GM19395 (cell line): ENCODE results near the gene ROBO1.

Source experiments
- ATAC-seq: cut with Tn5 transposase; IDR thresholded peaks from one replicate; pipeline ENCODE4 v1.9.1; 2021; ENCODE audit warnings: mild to moderate bottlenecking, moderate library complexity; ENCODE audit not compliant: unreplicated experiment

Gene ROBO1

GRCh38 chr3:78993375-78993774 lies 774.4 kb downstream of the ROBO1 start:
- ATAC-seq = no peak

GRCh38 chr3:78992830-78993229 lies 775.0 kb downstream of the ROBO1 start:
- no peak for ATAC-seq

- ATAC-seq = no peak
Measured at GRCh38 chr3:78992400-78992799, 775.4 kb downstream of the ROBO1 start.

- no peak for ATAC-seq
Measured at GRCh38 chr3:78991656-78992055, 776.1 kb downstream of the ROBO1 start.

- no peak for ATAC-seq
Measured at GRCh38 chr3:78990156-78990555, 777.6 kb downstream of the ROBO1 start.

- ATAC-seq = no peak
Measured at GRCh38 chr3:78988324-78988723, 779.5 kb downstream of the ROBO1 start.

GRCh38 chr3:78986416-78987101 lies 781.2 kb downstream of the ROBO1 start:
- no peak for ATAC-seq

GRCh38 chr3:78985981-78986380 lies 781.8 kb downstream of the ROBO1 start:
- no peak for ATAC-seq

- no peak for ATAC-seq
Measured at GRCh38 chr3:78979028-78979427, 788.8 kb downstream of the ROBO1 start.

GRCh38 chr3:78978037-78978436 lies 789.8 kb downstream of the ROBO1 start:
- ATAC-seq = no peak

GRCh38 chr3:78977073-78977472 lies 790.7 kb downstream of the ROBO1 start:
- no peak for ATAC-seq

GRCh38 chr3:78976200-78976599 lies 791.6 kb downstream of the ROBO1 start:
- no peak for ATAC-seq

- ATAC-seq = no peak
Measured at GRCh38 chr3:78974181-78974790, 793.5 kb downstream of the ROBO1 start.

GRCh38 chr3:78972617-78973301 lies 795.0 kb downstream of the ROBO1 start:
- ATAC-seq = no peak

- ATAC-seq = no peak
Measured at GRCh38 chr3:78970656-78971055, 797.1 kb downstream of the ROBO1 start.

GRCh38 chr3:78969483-78969882 lies 798.3 kb downstream of the ROBO1 start:
- no peak for ATAC-seq

- ATAC-seq = no peak
Measured at GRCh38 chr3:78967061-78967460, 800.7 kb downstream of the ROBO1 start.

GRCh38 chr3:78963771-78964170 lies 804.0 kb downstream of the ROBO1 start:
- ATAC-seq = no peak

- ATAC-seq = no peak
Measured at GRCh38 chr3:78957456-78957855, 810.3 kb downstream of the ROBO1 start.

- no peak for ATAC-seq
Measured at GRCh38 chr3:78951342-78951945, 816.4 kb downstream of the ROBO1 start.

GRCh38 chr3:78941587-78941986 lies 826.2 kb downstream of the ROBO1 start:
- no peak for ATAC-seq

GRCh38 chr3:78940626-78941025 lies 827.2 kb downstream of the ROBO1 start:
- no peak for ATAC-seq
